Right hindlimb (tissue), 1 donor: ENCODE results near the gene ECSIT.
"Not testable (repeated sequence)": the region's sequence is repeated elsewhere in the genome, so short reads cannot be mapped to it uniquely, and the experiment has no call there.

Source experiments
- DNase-seq: peaks from one replicate; pipeline ENCODE4 v3.0.0-alpha.2; 2018

ECSIT gene

GRCh38 chr19:11528551-11529341 lies at the start of gene ECSIT:
TSS of gene ECSIT (minus strand) at chr19:11529134. CDS start at chr19:11519170, 9,964 bp downstream.
- DNase-seq: peak; percentile 98

GRCh38 chr19:11577451-11578257 lies 48.7 kb upstream of the ECSIT start, which contains the start of gene ACP5:
TSS of gene ACP5 (minus strand) at chr19:11577645. CDS start at chr19:11577317, 328 bp downstream.
- DNase-seq: no peak

- DNase-seq: no peak
These were observed 47.3 kb upstream of the ECSIT start for GRCh38 chr19:11576227-11576626.

- no peak for DNase-seq
These were observed 45.8 kb upstream of the ECSIT start for GRCh38 chr19:11574689-11575088.

- not testable (repeated sequence) for DNase-seq
These were observed 44.8 kb upstream of the ECSIT start for GRCh38 chr19:11573763-11574162.

GRCh38 chr19:11573354-11573753 lies 44.4 kb upstream of the ECSIT start:
- not testable (repeated sequence) for DNase-seq

GRCh38 chr19:11570039-11570462 lies 41.1 kb upstream of the ECSIT start:
- DNase-seq: no peak

- DNase-seq: no peak
These were observed 37.2 kb upstream of the ECSIT start for GRCh38 chr19:11566164-11566563.

GRCh38 chr19:11565649-11565980 lies 36.7 kb upstream of the ECSIT start:
- not testable (repeated sequence) for DNase-seq

GRCh38 chr19:11564082-11564807 lies 35.3 kb upstream of the ECSIT start:
- not testable (repeated sequence) for DNase-seq

- DNase-seq: no peak
These were observed 34.6 kb upstream of the ECSIT start for GRCh38 chr19:11563532-11563931.

- DNase-seq: peak; percentile 52
These were observed 31.6 kb upstream of the ECSIT start for GRCh38 chr19:11560404-11561051.

GRCh38 chr19:11558881-11559828 lies 30.2 kb upstream of the ECSIT start, which contains the start of gene ELOF1:
TSS of gene ELOF1 (minus strand) at chr19:11559230. CDS start at chr19:11554347, 4,883 bp downstream.
- DNase-seq: peak; percentile 98

- no peak for DNase-seq
These were observed 27.9 kb upstream of the ECSIT start for GRCh38 chr19:11556634-11557420.

- DNase-seq: no peak
These were observed 26.3 kb upstream of the ECSIT start for GRCh38 chr19:11555246-11555645.

- DNase-seq: no peak
These were observed 25.2 kb upstream of the ECSIT start for GRCh38 chr19:11554160-11554559.

- no peak for DNase-seq
These were observed 23.9 kb upstream of the ECSIT start for GRCh38 chr19:11552666-11553372.

GRCh38 chr19:11551603-11552235 lies 22.8 kb upstream of the ECSIT start:
- no peak for DNase-seq

- DNase-seq: no peak
These were observed 21.3 kb upstream of the ECSIT start for GRCh38 chr19:11550265-11550664.
